HG03460 (cell line): ENCODE results near the gene NPTX1.

Experiments used
- ATAC-seq: cut with Tn5 transposase; IDR thresholded peaks from one replicate; pipeline ENCODE4 v1.9.1; 2021; ENCODE audit not compliant: unreplicated experiment

NPTX1 gene

DNA sequence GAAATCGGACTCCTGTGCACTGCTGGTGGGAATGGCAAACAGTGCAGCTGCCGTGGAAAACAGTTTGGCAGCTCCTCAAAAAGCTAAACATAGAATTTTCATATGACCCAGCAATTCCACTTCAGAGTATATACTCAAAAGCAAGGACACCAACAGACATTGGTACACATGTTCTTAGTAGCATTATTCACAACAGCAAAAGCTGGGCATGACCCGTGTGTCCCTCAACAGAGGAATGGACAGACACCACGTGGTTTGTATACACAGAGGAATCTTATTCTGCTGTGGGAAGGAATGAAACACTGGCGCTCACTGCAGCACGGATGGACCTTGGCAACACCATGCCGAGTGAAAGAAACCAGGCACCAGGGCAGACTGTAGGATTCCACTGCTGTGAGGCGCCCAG, 16.0 kb downstream of the NPTX1 start:
- no peak for ATAC-seq

DNA sequence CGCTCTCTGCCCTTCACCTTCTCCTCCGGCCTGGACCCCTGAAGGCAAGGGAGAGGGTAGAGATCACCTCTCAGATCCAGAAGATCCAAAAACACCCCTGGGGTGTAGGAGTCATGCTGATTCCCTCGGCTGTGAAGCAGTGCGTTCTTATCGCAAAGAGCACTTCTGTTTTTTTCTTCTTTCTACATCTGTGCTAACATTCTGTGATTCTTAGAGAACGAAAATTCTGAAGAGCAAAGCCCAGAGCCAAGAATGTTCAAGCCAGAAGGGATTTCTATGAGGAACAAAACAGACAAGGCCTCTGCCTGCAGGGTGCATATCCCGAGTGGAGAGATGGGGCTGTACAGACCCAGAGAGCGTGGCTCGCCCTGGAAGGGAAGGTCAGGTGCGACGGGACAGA, 17.2 kb downstream of the NPTX1 start:
- no peak for ATAC-seq

- ATAC-seq: no peak
Measured at GRCh38 chr17:80458016-80458415, 18.4 kb downstream of the NPTX1 start.

- ATAC-seq: no peak
Measured at GRCh38 chr17:80457236-80457856, 19.1 kb downstream of the NPTX1 start.

DNA sequence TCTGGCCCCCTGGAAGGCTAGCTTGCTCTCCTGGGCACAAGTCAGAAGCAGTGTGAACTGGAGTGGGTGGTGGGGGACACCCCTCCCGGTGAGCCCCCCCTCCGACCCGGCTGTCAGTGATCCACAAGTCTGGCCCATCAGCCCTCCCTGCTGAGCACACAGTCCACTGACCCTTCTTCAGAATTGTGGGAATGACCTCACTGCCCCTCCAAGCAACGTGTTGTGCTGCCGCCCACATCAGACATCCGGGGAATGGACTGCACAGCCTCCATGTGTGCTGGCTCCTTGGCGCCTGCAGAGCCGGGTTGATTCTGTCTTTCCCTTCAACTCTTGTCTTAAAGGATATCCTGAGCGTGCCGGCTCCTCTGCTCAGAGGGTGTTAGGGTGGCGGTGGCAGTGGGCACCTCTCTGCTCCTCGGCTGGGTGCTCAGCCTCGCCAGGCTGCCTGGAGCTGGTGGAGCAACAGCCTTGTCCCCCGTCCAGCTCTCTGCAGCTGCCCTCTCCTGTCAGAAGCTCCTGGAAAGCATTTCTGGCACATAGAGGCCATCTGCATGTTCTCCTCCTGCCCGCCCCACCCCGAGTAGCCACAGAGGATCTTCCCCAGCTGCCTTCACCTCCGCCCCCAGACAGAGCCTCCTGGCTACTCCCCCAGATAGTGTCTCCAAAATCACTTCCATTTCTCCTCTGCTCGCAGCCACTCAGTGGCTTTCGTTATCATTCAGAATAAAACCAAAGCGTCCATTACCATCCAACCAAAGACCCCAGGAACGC, 19.8 kb downstream of the NPTX1 start:
- no peak for ATAC-seq

DNA sequence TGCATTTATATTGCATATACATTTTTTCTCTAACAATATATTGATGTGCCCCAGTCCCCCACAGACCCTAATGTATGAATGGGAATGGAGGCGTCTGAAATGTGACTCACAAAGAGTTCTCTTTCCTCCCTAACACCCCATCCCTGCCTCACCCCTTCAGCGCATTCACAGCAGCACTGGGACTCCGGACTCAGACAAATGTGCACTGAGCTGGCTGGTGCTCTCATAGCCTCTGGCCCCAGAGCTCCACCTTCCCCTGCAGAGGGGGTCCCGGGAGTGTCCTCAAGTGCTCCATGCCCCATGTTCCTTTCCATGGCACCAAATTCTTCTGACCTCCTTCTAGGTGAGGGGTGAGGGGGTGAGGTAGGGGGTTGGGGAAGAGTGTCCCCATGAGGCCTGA, 20.6 kb downstream of the NPTX1 start:
- no peak for ATAC-seq

DNA sequence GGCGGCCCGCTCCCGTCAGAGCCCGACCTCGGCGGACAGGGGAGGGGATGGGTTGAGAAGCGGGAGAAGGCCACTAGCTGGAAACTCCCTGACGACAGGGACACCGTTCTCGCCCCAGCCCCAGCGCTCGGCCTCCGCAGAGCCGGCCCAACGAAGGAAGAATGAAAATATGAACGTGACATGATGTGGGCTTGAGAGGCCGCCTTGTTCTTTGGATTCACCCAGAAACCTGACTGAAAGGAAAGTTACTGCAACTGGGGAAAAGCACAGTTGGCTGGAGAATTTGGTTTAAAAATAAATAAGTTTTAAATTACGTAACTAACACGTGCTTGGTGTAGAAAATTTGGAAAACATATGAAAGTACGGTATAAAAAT, 21.1 kb downstream of the NPTX1 start:
- ATAC-seq: peak; percentile 28

DNA sequence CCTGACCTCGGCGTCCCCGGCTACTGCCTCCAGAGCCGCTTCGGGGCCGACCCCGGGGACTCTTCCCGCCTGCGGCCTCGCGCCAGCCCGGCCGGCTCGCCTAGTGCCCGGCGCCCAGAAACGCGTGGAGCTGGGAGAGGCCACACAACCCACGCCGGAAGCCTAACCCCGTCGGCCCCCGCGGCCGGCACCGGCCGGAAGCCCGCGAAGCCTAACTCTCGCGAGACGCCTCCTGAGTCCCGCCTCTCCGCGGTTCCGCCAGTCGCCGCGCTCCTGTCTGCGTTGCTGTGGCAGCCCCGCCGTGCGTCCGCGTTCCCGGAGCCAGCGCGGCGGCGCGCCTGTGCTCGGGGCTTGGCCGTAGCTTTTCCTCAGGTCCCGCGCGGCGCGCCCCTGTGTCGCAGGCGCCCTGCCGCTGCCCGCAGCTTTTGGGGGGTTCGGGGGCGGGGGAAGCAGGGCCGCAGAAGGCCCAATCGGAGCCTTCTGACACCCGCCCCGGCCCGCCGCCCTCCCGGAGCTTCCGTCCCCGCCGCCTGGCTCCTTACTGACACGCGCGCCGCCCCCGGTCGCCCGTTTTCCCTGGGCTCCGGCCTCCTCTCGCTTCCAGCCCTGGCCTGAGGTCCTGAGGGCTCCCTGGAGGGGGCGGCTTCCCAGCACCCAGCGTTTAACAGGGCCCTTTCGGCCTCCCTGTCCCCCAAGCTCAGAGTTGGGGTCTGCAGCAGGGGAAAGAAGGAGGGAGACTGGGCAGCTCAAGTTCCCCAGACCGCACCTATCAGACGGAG, 21.7 kb downstream of the NPTX1 start:
- ATAC-seq: peak; percentile 84

DNA sequence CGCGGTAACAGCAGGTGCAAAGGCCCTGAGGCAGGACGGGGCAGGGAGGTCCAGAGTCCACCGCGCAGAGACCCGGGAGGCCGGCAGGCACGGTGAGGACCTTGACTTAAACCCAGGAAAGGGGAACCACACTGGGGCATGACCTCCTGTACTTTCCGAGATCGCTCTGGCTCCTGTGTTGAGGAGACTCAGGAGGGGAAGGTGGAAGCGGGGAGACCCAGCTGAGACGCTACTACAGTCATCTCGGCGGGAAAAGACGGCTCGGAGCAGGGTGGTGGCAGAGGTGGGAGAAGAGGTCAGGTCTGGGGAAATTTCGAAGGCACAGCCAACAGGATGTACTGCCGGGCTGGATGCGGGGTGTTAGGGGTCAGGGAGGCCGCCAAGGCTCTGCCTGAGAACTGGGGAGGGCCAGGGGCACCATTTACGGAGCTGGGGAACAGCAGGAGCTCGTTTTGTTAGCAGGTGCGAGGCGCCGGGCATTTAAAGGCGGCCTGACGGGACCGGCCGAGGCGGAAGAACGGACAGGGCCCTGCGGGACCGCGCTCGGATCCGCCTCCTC, 22.3 kb downstream of the NPTX1 start:
- ATAC-seq: no peak

DNA sequence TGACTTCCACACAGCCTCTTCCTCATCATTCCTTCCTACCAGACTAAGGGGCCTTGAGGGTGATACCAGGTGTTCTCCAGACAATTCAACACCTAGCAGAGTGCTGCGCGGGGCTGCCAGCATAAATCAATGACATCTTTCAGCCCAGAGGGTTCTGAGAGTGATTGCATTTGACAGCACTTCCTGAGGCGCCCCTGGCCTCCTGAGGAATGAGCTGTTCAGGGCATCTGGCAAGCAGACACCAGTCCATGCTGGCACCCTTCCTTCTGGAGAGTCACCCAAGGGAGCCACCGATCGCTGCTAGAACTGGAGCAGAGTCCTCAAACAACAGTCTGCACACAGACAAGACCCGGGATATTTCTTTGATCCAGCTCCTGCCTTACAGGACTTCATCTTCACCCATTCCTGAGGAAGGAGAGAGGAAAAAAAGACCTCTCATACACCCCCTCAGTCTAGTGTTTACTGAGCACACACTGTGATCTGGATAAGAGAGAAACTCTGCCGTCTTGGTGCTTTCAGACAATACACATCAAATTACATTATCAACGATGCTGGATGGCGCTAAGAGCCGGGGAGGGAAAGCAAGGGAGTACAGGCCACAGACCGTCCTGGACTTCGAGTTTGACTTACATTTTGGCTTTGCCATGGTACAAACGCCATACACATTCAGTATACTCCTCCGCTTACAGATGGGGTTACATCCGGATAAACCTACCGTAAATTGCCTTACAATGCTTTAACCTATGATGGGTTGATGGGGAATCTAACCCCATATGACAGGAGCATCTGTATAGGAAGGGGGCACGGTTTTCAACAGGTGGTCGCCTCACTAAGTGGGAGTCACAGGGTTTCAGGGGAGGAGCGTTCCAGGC, 23.0 kb downstream of the NPTX1 start:
- ATAC-seq: no peak

DNA sequence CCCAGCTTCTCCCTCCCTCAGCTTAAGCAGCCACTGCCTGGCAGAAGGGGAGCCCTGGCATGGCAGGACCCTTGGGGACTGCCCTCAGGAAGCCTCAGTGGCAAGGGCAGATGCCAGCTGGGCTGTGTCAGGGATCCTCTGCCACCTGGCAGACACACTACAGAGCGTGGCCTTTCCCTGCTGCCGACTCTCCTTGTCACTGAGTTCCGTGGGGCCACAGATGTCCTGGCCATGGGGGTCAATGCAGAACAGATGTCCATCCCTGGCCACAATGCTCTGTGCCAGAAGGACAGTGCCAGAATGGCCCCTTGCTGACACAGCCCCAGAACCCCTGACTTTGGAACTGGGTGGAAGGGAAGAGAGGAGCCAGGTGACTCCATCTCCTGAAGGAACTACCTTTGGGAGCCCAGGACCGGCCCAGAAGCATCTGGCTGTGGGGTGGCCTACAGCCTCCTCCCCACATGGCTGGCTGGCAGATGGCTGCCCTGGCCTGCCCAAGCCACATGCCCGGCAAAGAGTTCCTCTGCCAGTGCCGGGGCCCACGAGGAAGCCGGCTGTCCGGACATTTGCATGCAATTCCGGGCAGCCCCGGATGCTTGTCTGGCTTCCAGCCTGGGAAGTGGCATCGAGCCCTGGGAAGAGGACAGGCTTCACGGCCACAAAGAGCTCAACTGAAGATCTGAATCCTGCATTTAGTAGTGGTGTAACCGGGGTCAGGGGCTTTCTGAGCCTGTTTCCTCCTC, 24.1 kb downstream of the NPTX1 start:
- ATAC-seq: no peak

DNA sequence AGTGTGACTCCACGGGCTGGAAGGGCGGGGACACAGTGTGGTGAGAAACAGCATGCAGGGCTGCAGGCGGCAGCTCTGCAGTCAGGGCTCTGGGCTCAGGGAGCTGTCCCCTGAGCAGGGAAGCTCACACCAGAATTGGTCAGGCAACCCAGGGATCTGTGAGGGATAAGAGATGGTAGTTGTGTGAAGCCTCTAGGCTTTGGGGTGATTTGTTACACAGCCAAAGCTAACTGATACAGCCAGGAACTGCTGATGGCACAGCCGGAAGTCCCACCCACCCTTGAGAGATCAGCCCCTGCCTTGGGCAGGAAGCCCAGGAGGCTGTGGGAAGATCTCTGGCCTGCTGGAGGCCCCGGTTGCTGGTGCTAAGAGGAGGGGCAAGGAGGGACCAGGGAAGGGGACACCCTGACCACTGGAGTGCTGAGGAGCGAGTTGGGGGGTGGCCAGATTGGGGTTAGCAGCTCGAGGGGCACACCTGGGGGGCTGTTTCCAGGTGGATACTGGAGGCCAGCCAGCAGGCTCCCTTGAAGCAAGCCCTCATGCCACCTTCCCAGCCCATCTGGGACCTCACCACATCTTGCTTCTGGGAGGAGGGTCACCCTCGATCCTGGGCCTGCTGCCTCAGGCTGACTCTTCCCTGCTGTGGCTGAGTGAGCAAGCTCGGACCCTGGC, 25.2 kb downstream of the NPTX1 start:
- ATAC-seq: no peak

DNA sequence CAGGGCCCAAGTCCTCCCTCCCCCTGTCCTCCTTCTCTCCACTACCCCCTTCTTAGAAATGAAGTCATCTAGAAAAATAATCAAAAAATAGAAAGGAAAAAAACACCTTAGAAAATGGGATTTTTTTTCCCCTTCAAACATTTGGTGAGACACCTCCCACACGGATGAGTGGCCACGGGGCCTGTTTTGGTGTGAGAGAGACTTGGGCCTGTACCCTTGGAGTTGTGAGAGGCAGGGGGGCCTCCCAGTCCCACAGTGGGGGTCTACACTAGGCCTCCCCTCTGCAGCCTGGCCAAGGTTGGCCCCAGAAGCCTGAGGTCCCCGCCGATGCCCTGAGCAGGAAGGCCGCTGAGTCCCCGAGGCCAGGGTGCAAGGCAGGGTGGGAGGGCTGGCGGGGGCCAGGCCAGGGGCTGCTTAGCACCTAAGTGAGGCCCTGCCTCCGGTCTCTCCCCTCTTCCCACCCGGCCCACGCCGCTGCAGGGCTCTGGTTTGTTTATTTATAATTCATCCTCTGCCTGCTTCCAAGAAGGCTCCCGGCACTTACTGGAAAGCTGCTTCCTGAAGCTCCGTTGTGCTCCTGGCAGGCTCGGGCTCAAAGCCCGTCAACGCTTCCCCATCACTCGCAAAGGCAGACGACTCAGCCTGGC, 26.4 kb downstream of the NPTX1 start:
- ATAC-seq: no peak

DNA sequence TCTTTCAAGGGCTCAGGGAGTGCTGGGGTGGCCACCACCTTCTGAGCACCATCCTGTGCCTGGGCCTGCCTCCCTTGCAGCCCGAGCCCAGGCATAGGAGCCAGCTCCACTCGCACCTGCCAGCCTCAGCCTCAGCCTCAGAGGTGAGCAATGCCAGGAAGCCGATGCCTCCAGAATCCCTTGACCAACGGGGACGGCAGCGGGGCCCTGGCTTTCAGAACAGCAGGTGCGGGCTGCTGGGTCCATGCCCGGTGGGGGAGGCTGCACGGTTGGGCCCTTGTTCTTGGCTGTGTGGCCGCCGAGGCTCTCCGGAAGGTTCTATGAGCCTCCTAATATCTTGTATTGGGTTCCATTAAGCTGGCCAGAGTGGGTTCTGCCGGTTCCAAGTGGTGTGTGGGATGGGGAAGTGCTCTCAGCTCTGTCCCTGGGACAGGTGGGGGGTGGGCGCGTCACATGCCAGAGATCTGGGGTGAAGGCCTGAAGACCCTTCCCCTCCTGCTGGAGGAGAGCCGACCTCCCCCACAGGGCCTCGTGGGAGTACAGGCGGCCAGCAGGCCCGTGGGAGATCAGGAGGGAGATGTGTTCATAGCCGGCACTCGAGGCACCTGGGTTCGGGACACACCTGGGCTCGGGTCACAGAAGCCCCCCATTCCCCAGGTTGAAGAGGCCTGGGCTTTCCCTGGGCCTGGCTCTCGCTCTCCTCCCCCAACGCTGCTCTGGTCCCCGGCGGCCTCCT, 27.0 kb downstream of the NPTX1 start:
- no peak for ATAC-seq

DNA sequence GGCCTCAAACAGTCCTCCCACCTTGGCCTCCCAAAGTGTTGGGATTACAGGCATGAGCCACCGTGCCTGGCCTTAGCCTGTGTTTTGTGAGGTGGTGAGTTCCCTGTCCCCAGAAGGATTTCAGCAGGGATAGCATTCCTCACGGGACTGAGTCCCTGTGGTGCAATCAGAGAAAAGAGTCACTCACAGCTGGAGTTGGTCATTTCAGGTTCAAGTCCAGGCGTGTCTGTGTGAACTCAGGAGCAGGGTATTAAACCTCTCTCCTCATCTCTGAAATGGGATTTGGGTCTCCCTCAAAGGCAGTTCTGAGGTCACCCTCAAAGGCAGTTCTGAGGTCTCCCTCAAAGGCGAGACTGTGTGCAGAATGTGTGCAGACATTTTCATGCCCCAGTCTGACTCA, 28.6 kb downstream of the NPTX1 start:
- ATAC-seq: no peak

GRCh38 chr17:80446645-80447405, 29.6 kb downstream of the NPTX1 start:
- no peak for ATAC-seq

DNA sequence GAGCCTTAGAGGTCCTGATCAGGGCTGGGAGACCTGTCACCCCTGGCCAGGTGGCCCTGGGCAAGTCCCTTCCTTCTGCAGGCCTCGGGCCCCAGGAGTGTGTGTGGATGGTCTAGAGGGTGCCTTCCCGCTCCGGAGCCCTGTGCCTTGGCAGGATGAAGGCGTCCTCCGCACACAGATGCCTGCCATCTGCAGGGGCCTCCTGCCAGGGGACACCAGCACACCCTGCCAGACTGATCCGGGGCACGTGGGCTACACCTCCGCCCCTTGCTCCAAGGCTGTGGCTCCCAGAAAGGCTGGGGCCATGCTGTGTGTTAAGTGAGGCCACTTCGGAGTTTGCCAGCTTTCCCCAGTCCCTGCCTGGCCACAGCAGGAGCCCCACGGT, 30.7 kb downstream of the NPTX1 start:
- no peak for ATAC-seq
